Measurements from ENCODE around the gene NRP2. TPM values are rescaled to one million over a fixed set of nuclear protein-coding genes. Genes with fewer than 3 reads are reported as not detected.

Gene NRP2
- total RNA-seq, 1 donor from 2014 or later: 76.7 TPM

GRCh38 chr2:205815673-205816072, 133.4 kb downstream of the NRP2 start:
- H3K9me3 Mint-ChIP-seq (ENCODE audit: unreplicated experiment): no peaks in the 10 kb centered on the region
- no peak overlapping the region for H3K4me3 Mint-ChIP-seq (ENCODE audit: unreplicated experiment)
- no peak overlapping the region for H3K9ac ChIP-seq (ENCODE audit: low read length)
- no peak overlapping the region for H3K27ac ChIP-seq (ENCODE audit: low read depth, low read length)
- no peaks in the 10 kb centered on the region for H3K4me1 Mint-ChIP-seq (ENCODE audit: low read depth, unreplicated experiment)
- DNase-seq (ENCODE audit: low read depth) (no peak), FAIRE-seq (no peak)
- H3K36me3 Mint-ChIP-seq (ENCODE audit: low read depth, unreplicated experiment): no peaks in the 10 kb centered on the region
- no peaks in the 10 kb centered on the region for H3K79me2 ChIP-seq (ENCODE audit: insufficient read depth, low read length)
- peaks cover 5% of the 10 kb centered on the region for H3K27me3 ChIP-seq (ENCODE audit: insufficient read depth, low read length)
- H3K4me2 ChIP-seq (ENCODE audit: low read length): no peak overlapping the region
- H3K27me3 Mint-ChIP-seq (ENCODE audit: low read depth, unreplicated experiment): peaks cover 19% of the 10 kb centered on the region
- TF ChIP-seq EZH2 (IDR thresholded peaks at IDR 0.05; ENCODE audit: insufficient read depth, low read length) (no peak), CTCF (IDR thresholded peaks at IDR 0.05; ENCODE audit: insufficient read depth, low read depth, low read length) (no peak)
- no peaks in the 10 kb centered on the region for H4K20me1 ChIP-seq (ENCODE audit: insufficient read depth, low read length)
- H3K9me3 ChIP-seq (ENCODE audit: insufficient read depth, low read depth, low read length): no peaks in the 10 kb centered on the region
- no peak overlapping the region for H3K4me3 ChIP-seq (ENCODE audit: insufficient read depth, low read depth, low read length)
- no peaks in the 10 kb centered on the region for H3K36me3 ChIP-seq (ENCODE audit: insufficient read depth, low read length)
- H3K27ac Mint-ChIP-seq (ENCODE audit: unreplicated experiment): no peak overlapping the region
- H2AFZ ChIP-seq (ENCODE audit: low read depth, low read length): no peak overlapping the region
- no peaks in the 10 kb centered on the region for H3K4me1 ChIP-seq (ENCODE audit: insufficient read depth, low read length)

- no peak overlapping the region for H3K4me2 ChIP-seq (ENCODE audit: low read length)
- H3K27me3 ChIP-seq (ENCODE audit: insufficient read depth, low read length): peaks cover 5% of the 10 kb centered on the region
- no peaks in the 10 kb centered on the region for H3K79me2 ChIP-seq (ENCODE audit: insufficient read depth, low read length)
- H3K27ac ChIP-seq (ENCODE audit: low read depth, low read length): no peak overlapping the region
- TF ChIP-seq CTCF (IDR thresholded peaks at IDR 0.05; ENCODE audit: insufficient read depth, low read depth, low read length): no peak
- TF ChIP-seq EZH2 (IDR thresholded peaks at IDR 0.05; ENCODE audit: insufficient read depth, low read length): no peak
- no peak for DNase-seq (ENCODE audit: low read depth)
- Mint-ChIP-seq H3K27me3 (ENCODE audit: low read depth, unreplicated experiment) (peaks cover 19% of the 10 kb centered on the region), H3K36me3 (ENCODE audit: low read depth, unreplicated experiment) (no peaks in the 10 kb centered on the region), H3K9me3 (ENCODE audit: unreplicated experiment) (no peaks in the 10 kb centered on the region), H3K4me1 (ENCODE audit: low read depth, unreplicated experiment) (no peaks in the 10 kb centered on the region), H3K27ac (ENCODE audit: unreplicated experiment) (no peak overlapping the region), H3K4me3 (ENCODE audit: unreplicated experiment) (no peak overlapping the region)
- no peak overlapping the region for H3K4me3 ChIP-seq (ENCODE audit: insufficient read depth, low read depth, low read length)
- H3K9me3 ChIP-seq (ENCODE audit: insufficient read depth, low read depth, low read length): no peaks in the 10 kb centered on the region
- FAIRE-seq: no peak
- H3K9ac ChIP-seq (ENCODE audit: low read length): no peak overlapping the region
- H2AFZ ChIP-seq (ENCODE audit: low read depth, low read length): no peak overlapping the region
- no peaks in the 10 kb centered on the region for H3K36me3 ChIP-seq (ENCODE audit: insufficient read depth, low read length)
- H4K20me1 ChIP-seq (ENCODE audit: insufficient read depth, low read length): no peaks in the 10 kb centered on the region
- H3K4me1 ChIP-seq (ENCODE audit: insufficient read depth, low read length): no peaks in the 10 kb centered on the region
Measured at GRCh38 chr2:205816268-205816667, 134.0 kb downstream of the NRP2 start.

- peak; percentile 89 for DNase-seq (ENCODE audit: low read depth)
- Histone ChIP-seq H3K4me3 (ENCODE audit: insufficient read depth, low read depth, low read length) (no peak overlapping the region), H2AFZ (ENCODE audit: low read depth, low read length) (no peak overlapping the region)
Measured at GRCh38 chr2:205822579-205822978, 140.3 kb downstream of the NRP2 start.

More at GRCh38 chr2:205822579-205822978, 140.3 kb downstream of the NRP2 start:
- Mint-ChIP-seq H3K27me3 (ENCODE audit: low read depth, unreplicated experiment) (peaks cover 15% of the 10 kb centered on the region), H3K9me3 (ENCODE audit: unreplicated experiment) (peaks cover 7% of the 10 kb centered on the region), H3K4me1 (ENCODE audit: low read depth, unreplicated experiment) (peaks cover 7% of the 10 kb centered on the region), H3K4me3 (ENCODE audit: unreplicated experiment) (no peak overlapping the region), H3K27ac (ENCODE audit: unreplicated experiment) (no peak overlapping the region), H3K36me3 (ENCODE audit: low read depth, unreplicated experiment) (no peaks in the 10 kb centered on the region)
- peak; percentile 81 for FAIRE-seq
- H3K4me1 ChIP-seq (ENCODE audit: insufficient read depth, low read length): peaks cover 5% of the 10 kb centered on the region
- no peak overlapping the region for H3K4me2 ChIP-seq (ENCODE audit: low read length)
- no peaks in the 10 kb centered on the region for H4K20me1 ChIP-seq (ENCODE audit: insufficient read depth, low read length)
- H3K27me3 ChIP-seq (ENCODE audit: insufficient read depth, low read length): peaks cover 6% of the 10 kb centered on the region
- H3K79me2 ChIP-seq (ENCODE audit: insufficient read depth, low read length): no peaks in the 10 kb centered on the region
- no peak overlapping the region for H3K27ac ChIP-seq (ENCODE audit: low read depth, low read length)
- H3K36me3 ChIP-seq (ENCODE audit: insufficient read depth, low read length): no peaks in the 10 kb centered on the region
- no peak overlapping the region for H3K9ac ChIP-seq (ENCODE audit: low read length)
- TF ChIP-seq CTCF (IDR thresholded peaks at IDR 0.05; ENCODE audit: insufficient read depth, low read depth, low read length) (no peak), EZH2 (IDR thresholded peaks at IDR 0.05; ENCODE audit: insufficient read depth, low read length) (no peak)
- H3K9me3 ChIP-seq (ENCODE audit: insufficient read depth, low read depth, low read length): no peaks in the 10 kb centered on the region

Data from astrocyte (in vitro differentiated cells and primary cell).